HEK293 (cell line): ENCODE results near the gene PAX7.

Experiments
- HOXA7 ChIP-seq: sonication (generic); formaldehyde crosslinking; IDR thresholded peaks from 2 replicates; pipeline ENCODE4 v1.8.1; 2022; ENCODE audit warnings: missing genetic modification reagents, borderline replicate concordance
- MYNN ChIP-seq: fragments of 450-650 bp; formaldehyde crosslinking; IDR thresholded peaks from 2 replicates; pipeline ENCODE4 v1.5.1; 2016; ENCODE audit warnings: missing biosample characterization, missing genetic modification characterization, borderline replicate concordance
- YY1 ChIP-seq: fragments of 450-650 bp; formaldehyde crosslinking; IDR thresholded peaks from 2 replicates; pipeline ENCODE4 v1.5.1; 2018; ENCODE audit warnings: missing biosample characterization, missing genetic modification characterization
- YY2 ChIP-seq: fragments of 450-650 bp; formaldehyde crosslinking; IDR thresholded peaks from 2 replicates; pipeline ENCODE4 v1.5.1; 2016; ENCODE audit warnings: missing biosample characterization, missing genetic modification characterization
- ZEB2 ChIP-seq: fragments of 450-650 bp; formaldehyde crosslinking; IDR thresholded peaks from 2 replicates; pipeline ENCODE4 v1.5.1; 2016; ENCODE audit warnings: missing biosample characterization, missing genetic modification characterization
- ZIC2 ChIP-seq: fragments of 450-650 bp; formaldehyde crosslinking; IDR thresholded peaks from 2 replicates; pipeline ENCODE4 v1.5.1; 2016; ENCODE audit warnings: missing biosample characterization, missing genetic modification characterization
- ZNF146 ChIP-seq: fragments of 450-650 bp; formaldehyde crosslinking; IDR thresholded peaks from 2 replicates; pipeline ENCODE4 v1.5.1; 2016; ENCODE audit warnings: missing biosample characterization, missing genetic modification characterization
- ZNF670 ChIP-seq: fragments of 450-650 bp; formaldehyde crosslinking; IDR thresholded peaks from 2 replicates; pipeline ENCODE4 v1.5.1; 2016; ENCODE audit warnings: missing biosample characterization, missing genetic modification characterization, low read depth
- ZSCAN16 ChIP-seq: fragments of 450-650 bp; formaldehyde crosslinking; IDR thresholded peaks from 2 replicates; pipeline ENCODE4 v1.5.1; 2016; ENCODE audit warnings: missing biosample characterization, missing genetic modification characterization
- TF ChIP-seq, protein P1 (sequence below): fragments of 450-650 bp; formaldehyde crosslinking; IDR thresholded peaks from 2 replicates; pipeline ENCODE4 v1.5.1; 2016; ENCODE audit warnings: missing biosample characterization, missing genetic modification characterization
- TF ChIP-seq, protein P2 (sequence below): fragments of 450-650 bp; formaldehyde crosslinking; IDR thresholded peaks from 2 replicates; pipeline ENCODE4 v1.5.1; 2016; ENCODE audit warnings: missing biosample characterization, missing genetic modification characterization
- TF ChIP-seq, protein P3 (sequence below): fragments of 450-650 bp; formaldehyde crosslinking; IDR thresholded peaks from 2 replicates; pipeline ENCODE4 v1.5.1; 2016; ENCODE audit warnings: missing biosample characterization, missing genetic modification characterization
- TF ChIP-seq, protein P4 (sequence below): fragments of 450-650 bp; formaldehyde crosslinking; IDR thresholded peaks from 2 replicates; pipeline ENCODE4 v1.5.1; 2017; ENCODE audit warnings: missing biosample characterization, mild to moderate bottlenecking, missing genetic modification characterization, moderate library complexity

DNA sequence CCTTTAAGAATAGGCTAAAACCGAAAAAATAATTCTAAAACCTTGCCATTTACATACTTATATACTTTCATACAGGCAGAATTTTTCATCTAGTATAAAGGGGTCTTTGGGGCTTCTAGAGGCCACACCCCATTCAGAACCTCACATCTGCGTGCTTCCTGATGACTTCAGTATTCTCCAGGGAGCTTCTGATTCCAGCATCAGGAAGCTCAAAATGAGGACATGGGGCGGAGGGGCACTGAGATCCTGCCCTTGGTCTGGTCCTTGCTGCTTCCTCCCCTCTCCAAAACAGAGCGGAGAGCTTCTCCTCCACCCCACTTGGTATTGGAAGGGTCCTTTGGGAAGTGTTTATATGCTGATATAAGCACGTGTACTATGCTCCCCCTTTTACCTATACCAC lies 13.8 kb downstream of the PAX7 start:
- TF ChIP-seq YY1 (no peak), MYNN (tag by site-specific recombination) (no peak), ZNF146 (no peak), YY2 (no peak), ZSCAN16 (tag by site-specific recombination) (no peak), ZIC2 (tag by site-specific recombination) (no peak), HOXA7 (no peak), ZNF670 (tag by site-specific recombination) (no peak), ZEB2 (no peak)
- TF ChIP-seq, protein P1, sequence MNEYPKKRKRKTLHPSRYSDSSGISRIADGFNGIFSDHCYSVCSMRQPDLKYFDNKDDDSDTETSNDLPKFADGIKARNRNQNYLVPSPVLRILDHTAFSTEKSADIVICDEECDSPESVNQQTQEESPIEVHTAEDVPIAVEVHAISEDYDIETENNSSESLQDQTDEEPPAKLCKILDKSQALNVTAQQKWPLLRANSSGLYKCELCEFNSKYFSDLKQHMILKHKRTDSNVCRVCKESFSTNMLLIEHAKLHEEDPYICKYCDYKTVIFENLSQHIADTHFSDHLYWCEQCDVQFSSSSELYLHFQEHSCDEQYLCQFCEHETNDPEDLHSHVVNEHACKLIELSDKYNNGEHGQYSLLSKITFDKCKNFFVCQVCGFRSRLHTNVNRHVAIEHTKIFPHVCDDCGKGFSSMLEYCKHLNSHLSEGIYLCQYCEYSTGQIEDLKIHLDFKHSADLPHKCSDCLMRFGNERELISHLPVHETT (tag by site-specific recombination): no peak
- TF ChIP-seq, protein P2, sequence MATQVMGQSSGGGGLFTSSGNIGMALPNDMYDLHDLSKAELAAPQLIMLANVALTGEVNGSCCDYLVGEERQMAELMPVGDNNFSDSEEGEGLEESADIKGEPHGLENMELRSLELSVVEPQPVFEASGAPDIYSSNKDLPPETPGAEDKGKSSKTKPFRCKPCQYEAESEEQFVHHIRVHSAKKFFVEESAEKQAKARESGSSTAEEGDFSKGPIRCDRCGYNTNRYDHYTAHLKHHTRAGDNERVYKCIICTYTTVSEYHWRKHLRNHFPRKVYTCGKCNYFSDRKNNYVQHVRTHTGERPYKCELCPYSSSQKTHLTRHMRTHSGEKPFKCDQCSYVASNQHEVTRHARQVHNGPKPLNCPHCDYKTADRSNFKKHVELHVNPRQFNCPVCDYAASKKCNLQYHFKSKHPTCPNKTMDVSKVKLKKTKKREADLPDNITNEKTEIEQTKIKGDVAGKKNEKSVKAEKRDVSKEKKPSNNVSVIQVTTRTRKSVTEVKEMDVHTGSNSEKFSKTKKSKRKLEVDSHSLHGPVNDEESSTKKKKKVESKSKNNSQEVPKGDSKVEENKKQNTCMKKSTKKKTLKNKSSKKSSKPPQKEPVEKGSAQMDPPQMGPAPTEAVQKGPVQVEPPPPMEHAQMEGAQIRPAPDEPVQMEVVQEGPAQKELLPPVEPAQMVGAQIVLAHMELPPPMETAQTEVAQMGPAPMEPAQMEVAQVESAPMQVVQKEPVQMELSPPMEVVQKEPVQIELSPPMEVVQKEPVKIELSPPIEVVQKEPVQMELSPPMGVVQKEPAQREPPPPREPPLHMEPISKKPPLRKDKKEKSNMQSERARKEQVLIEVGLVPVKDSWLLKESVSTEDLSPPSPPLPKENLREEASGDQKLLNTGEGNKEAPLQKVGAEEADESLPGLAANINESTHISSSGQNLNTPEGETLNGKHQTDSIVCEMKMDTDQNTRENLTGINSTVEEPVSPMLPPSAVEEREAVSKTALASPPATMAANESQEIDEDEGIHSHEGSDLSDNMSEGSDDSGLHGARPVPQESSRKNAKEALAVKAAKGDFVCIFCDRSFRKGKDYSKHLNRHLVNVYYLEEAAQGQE (tag by site-specific recombination): no peak
- TF ChIP-seq, protein P3, sequence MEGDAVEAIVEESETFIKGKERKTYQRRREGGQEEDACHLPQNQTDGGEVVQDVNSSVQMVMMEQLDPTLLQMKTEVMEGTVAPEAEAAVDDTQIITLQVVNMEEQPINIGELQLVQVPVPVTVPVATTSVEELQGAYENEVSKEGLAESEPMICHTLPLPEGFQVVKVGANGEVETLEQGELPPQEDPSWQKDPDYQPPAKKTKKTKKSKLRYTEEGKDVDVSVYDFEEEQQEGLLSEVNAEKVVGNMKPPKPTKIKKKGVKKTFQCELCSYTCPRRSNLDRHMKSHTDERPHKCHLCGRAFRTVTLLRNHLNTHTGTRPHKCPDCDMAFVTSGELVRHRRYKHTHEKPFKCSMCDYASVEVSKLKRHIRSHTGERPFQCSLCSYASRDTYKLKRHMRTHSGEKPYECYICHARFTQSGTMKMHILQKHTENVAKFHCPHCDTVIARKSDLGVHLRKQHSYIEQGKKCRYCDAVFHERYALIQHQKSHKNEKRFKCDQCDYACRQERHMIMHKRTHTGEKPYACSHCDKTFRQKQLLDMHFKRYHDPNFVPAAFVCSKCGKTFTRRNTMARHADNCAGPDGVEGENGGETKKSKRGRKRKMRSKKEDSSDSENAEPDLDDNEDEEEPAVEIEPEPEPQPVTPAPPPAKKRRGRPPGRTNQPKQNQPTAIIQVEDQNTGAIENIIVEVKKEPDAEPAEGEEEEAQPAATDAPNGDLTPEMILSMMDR (tag by site-specific recombination): no peak
- TF ChIP-seq, protein P4, sequence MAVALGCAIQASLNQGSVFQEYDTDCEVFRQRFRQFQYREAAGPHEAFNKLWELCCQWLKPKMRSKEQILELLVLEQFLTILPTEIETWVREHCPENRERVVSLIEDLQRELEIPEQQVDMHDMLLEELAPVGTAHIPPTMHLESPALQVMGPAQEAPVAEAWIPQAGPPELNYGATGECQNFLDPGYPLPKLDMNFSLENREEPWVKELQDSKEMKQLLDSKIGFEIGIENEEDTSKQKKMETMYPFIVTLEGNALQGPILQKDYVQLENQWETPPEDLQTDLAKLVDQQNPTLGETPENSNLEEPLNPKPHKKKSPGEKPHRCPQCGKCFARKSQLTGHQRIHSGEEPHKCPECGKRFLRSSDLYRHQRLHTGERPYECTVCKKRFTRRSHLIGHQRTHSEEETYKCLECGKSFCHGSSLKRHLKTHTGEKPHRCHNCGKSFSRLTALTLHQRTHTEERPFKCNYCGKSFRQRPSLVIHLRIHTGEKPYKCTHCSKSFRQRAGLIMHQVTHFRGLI (tag by site-specific recombination): no peak
